H54 (cell line): ENCODE results near the gene UBE2D2.
A peak's percentile ranks its signal among the peaks of the same experiment; 100 is the strongest.
"Not testable (repeated sequence)": the region's sequence is repeated elsewhere in the genome, so short reads cannot be mapped to it uniquely, and the experiment has no call there.

Experiments
- DNase-seq: peaks from one replicate; pipeline ENCODE4 v3.0.0; 2011; ENCODE audit warnings: low spot score, mixed read lengths; ENCODE audit not compliant: insufficient read length
- FAIRE-seq: peaks from 3 replicates; lab custom pipeline; 2011; peaks lifted over from hg19 to GRCh38; lab: Jason Lieb, UNC
- POLR2A ChIP-seq: IDR thresholded peaks from 2 replicates; pipeline ENCODE4 v1.6.1; 2011; ENCODE audit warnings: low read depth, mild to moderate bottlenecking, low read length

UBE2D2 gene

GRCh38 chr5:139592289-139592688, 31.1 kb downstream of the UBE2D2 start:
- DNase-seq = no peak
- FAIRE-seq = no peak
- TF ChIP-seq POLR2A = no peak

GRCh38 chr5:139593076-139593475, 31.9 kb downstream of the UBE2D2 start:
- not testable (repeated sequence) for DNase-seq, FAIRE-seq

- DNase-seq (peak; percentile 19), FAIRE-seq (peak; percentile 60)
- no peak for TF ChIP-seq POLR2A
These were observed 32.7 kb downstream of the UBE2D2 start for GRCh38 chr5:139593716-139594319.

GRCh38 chr5:139597134-139597533, 36.0 kb downstream of the UBE2D2 start:
- DNase-seq (no peak), FAIRE-seq (no peak)
- TF ChIP-seq POLR2A = no peak

- FAIRE-seq, DNase-seq: not testable (repeated sequence)
These were observed 37.4 kb downstream of the UBE2D2 start for GRCh38 chr5:139598601-139598965.

- DNase-seq (no peak), FAIRE-seq (no peak)
- TF ChIP-seq POLR2A = no peak
These were observed 39.3 kb downstream of the UBE2D2 start for GRCh38 chr5:139600336-139600949.

GRCh38 chr5:139601429-139601828, 40.3 kb downstream of the UBE2D2 start:
- DNase-seq (no peak), FAIRE-seq (no peak)
- no peak for TF ChIP-seq POLR2A

GRCh38 chr5:139601948-139602347, 40.8 kb downstream of the UBE2D2 start:
- not testable (repeated sequence) for DNase-seq, FAIRE-seq

GRCh38 chr5:139605887-139606286, 44.7 kb downstream of the UBE2D2 start:
- DNase-seq = no peak
- FAIRE-seq = no peak
- TF ChIP-seq POLR2A = no peak

- no peak for TF ChIP-seq POLR2A
These were observed 50.8 kb downstream of the UBE2D2 start for GRCh38 chr5:139611703-139612584.

GRCh38 chr5:139619861-139620260, 58.7 kb downstream of the UBE2D2 start:
- no peak for DNase-seq
- no peak for FAIRE-seq
- no peak for TF ChIP-seq POLR2A

More at GRCh38 chr5:139611703-139612584, 50.8 kb downstream of the UBE2D2 start:
- no peak for FAIRE-seq
- no peak for DNase-seq

GRCh38 chr5:139625398-139625797, 64.3 kb downstream of the UBE2D2 start:
- FAIRE-seq = not testable (repeated sequence)

GRCh38 chr5:139630855-139631254, 69.7 kb downstream of the UBE2D2 start:
- DNase-seq = no peak
- FAIRE-seq = no peak
- no peak for TF ChIP-seq POLR2A

More at GRCh38 chr5:139625398-139625797, 64.3 kb downstream of the UBE2D2 start:
- DNase-seq = not testable (repeated sequence)

- TF ChIP-seq POLR2A = no peak
- DNase-seq (no peak), FAIRE-seq (no peak)
These were observed 70.5 kb downstream of the UBE2D2 start for GRCh38 chr5:139631520-139632165.
